GM19240 (cell line): Measurements from ENCODE around the gene ROR2.
A peak's percentile ranks its signal among the peaks of the same experiment; 100 is the strongest.

ENCODE experiments used
- DNase-seq: peaks from one replicate; pipeline ENCODE4 v3.0.0; 2011; ENCODE audit warnings: low spot score; ENCODE audit not compliant: insufficient read length

Gene ROR2

DNA sequence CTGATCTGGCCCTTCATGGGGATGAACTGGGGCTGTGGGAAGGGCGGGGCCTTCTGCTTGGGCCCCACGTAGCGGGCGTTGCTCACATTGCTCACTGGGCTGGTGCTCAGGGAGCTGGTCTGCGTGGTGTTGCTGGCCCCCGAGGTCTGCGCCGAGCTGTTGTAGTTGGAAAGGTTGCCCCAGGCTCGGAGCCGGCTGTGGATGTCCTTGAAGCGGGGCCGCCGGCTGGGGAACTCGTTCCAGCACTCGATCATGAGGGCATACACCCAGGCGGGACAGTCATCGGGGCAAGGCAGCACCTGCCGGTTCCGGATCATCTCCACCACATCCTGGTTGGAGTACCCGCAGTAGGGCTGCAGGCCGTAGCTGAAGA lies 226.0 kb downstream of the ROR2 start:
- DNase-seq: no peak

DNA sequence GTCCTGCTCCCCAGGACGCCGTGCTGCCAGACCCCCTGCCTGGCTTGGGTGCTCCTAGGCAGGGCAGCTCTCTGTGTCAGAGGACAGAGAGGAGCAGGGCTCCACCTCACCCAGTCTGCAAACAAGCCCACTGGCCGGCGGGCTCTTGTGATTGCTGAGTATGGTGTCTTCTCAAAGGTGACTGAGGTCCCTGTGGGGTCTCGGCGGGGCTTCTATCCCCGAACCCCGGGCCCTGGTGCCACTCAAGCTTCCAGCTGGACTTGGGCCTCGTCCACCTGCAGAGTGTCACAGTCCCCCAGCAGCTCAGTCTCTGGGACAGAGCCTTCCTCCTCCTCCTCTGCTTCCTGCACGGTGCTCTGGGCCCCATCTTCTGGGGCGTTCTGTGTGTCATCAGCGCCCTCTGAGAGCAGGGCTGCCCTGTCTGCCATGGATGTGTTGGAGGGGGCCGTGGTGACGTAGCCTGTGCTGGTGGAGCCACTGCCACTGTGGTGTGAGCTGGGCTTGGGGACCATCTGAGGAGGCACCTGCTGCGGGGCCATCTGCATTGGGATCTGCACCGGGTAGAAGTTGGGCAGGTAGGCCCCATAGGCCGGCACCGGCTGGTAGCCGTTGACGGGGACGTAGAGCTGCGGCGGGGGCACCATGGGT lies 226.5 kb downstream of the ROR2 start:
- no peak for DNase-seq

DNA sequence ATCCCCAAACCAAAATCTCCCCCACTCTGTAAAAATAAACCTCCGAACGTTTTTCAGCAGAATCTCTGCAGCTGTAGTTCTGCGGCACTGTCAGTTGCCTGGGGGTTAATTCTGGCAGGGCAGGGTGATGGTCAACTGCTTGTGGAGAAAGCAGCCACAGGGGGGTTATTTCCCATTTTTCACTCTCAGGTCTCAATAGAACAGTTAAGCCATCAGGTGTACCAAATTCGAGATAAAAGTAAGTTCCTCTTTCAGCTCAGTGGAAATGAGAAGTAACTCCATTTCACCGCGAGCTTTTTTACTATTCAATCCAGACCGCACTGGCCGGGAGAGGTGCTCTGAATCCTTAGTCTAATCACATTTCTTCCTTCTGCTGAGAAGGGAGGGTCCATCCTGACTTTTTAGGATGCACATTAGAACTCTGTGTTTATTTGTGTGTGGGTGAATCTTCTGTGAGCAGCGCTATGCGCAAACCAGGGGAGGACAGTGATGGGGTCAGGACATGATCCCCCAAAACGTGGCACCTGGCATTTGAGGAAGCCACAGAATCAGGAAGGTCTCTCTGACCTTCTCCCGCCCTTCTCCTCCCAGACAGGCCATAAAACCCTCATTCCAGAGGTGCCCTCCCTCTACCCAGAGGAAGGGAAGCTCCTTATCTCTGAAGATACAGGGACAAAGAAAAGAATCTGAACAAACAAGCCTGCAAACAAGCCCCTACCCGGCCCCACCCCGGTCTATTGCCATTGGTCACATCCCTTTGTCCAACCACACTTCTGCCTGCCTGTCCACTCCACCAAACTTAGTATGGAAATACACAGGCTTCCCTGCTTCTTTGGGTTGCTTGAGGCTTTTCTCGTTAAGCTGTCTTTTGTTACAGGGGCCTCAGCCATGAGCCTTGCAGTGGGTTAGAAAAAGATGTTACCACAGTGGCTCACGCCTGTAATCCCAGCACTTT lies 229.0 kb downstream of the ROR2 start:
- DNase-seq: peak; percentile 48

DNA sequence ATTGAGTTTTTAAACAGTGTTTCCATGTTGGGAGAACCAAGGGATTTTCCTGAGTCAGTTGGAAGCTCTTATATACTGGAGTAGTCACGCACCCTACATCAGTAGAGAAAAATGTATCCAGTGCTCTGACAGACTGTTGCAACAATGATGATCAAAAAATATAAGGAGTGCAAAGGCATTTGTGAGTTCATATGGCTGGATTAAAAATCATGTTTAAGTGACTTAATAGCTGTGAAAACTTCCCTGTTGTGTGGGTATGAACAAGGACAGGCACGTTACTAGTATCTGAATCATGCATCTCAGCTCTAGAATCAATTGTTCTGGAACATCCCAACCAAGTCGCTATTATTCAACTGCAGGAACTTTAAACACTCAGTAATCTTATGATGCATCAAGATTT lies 229.7 kb downstream of the ROR2 start:
- no peak for DNase-seq

DNA sequence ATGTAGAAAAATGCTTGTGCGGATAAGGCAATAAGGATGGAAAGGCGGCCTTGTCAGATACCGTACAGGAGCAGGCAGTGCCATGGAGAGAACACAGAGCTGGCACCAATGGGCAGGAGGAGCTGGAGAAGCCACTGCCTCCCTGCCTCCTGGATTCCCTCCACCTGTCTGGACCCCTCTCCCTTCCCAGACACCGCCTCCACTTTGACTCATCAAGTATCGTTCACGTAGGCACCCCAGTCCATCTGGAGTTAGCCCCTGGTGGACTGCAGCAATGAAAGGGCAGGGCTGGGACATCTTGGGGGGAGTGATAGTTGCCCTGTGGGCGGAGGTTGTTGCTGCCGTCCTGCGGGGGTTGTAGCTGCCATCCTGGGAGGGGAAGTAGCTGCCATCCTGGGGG lies 232.0 kb downstream of the ROR2 start:
- no peak for DNase-seq

DNA sequence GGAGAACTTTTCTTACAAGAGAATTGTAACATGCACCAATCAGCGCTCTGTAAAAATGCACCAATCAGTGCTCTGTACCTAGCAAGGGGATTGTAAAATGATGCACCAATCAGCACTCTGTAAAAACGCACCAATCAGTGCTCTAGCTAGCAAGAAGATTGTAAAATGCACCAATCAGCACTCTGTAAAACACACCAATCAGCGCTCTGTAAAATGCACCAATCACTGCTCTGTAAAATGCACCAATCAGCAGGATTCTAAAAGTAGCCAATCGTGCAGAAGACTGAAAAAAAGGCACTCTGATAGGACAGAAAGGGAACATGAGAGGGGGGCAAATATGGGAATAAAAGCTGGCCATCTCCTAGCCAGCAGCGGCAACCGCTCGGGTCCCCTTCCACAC lies 233.2 kb downstream of the ROR2 start:
- DNase-seq: no peak

DNA sequence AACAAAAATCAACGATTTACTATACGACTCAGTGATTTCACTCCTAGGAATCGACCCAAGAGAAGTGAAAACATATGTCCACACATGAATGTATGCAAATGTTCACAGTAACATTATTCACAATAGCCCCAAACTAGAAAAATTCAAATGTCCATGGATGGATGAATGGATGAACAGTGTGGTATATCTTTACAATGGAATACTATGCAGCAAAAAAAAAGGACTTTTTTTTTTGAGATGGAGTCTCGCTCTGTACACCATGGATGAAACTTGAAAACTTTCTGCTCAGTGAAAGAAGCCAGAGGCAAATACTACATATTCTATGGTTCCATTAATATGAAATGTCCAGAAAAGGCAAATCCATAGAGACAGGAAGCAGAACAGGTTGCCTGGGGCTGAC lies 233.8 kb downstream of the ROR2 start:
- DNase-seq: no peak

DNA sequence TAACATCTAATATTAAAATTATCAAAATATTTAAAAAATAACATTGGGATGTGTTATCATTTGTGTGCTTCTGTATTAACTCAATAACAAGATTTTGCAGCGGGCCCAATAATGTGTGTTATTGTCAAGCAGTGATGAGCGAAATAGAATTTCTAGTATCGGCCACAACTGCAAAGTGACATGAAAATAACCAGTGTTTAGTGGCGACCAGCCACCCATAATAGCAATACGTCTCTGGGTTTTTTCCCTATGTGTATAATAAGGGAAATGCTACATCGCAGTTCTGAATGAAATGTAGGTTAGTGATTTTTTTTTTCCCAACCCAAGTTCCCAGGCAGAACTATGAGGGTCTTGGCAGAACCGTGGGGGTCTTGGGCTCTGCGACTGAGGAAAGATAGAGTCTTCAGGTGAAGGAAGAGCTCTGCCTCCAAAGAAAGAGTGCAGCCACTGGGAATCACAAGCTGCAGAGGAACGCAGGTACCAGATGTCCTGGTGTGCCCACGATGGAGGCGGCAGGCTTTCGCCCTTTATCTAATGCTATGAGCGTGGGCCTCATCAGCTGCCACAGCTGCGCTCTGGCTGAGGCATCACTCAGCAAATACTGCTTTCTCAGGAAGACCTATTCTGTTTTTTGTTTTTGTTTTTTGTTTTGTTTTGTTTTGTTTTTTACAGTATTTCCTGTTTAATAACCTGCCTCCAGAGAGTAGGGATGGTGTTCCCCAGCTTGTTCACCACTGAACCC lies 235.0 kb downstream of the ROR2 start:
- no peak for DNase-seq

DNA sequence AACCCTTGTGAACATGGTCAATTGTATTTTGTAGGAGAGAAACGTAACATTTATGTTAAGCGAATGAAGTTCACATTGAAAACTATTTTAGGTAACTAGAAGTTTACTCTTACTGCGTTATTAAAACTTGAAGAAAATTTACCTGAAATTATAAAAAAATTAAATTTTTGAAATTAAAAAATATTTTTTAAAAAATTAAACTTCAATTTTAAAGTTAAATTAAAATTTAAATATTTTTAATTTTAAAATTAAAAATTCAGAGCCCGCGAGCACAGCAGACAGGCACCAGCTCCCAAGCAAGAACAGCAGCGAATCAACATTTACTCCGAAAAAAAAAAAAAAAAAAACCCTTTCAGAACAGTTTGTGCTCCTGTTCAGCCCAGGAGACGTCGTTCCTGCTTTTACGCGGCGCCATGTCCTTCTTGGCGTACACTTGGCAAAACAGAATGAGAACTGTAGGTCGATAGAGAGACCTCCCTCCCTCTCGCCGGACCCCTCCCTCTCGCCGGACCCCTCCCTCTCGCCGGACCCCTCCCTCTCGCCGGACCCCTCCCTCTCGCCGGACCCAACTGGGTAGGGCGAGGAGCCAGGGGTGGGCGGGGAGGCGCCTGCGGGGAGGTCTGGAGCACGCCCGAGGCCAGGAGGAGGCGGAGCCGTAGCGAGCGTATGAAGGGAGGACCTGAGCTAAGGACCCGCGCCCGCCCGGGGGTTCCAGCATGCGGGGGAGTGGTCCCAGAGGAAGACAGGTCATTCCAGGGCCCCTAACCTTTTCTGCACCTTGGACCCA lies 235.8 kb downstream of the ROR2 start:
- no peak for DNase-seq

DNA sequence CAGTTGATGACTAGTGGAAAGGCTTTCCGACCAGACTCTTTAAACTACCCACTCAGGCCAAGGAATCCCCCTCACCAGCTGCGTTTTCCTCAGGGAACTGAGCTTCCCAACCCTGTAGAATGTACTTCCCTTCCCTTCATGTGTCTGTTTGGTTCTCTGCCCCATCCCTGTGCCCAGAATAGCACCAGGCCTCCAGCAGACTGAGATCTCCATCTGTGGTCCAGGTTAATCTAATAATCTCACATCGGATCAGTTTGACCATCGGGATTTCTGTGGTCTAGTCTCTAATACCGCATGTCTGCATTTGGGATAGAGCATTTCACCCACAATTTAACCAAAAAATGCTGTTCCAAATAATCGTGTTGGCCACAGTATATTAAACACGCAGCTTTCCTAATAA lies 237.2 kb downstream of the ROR2 start:
- DNase-seq: no peak

DNA sequence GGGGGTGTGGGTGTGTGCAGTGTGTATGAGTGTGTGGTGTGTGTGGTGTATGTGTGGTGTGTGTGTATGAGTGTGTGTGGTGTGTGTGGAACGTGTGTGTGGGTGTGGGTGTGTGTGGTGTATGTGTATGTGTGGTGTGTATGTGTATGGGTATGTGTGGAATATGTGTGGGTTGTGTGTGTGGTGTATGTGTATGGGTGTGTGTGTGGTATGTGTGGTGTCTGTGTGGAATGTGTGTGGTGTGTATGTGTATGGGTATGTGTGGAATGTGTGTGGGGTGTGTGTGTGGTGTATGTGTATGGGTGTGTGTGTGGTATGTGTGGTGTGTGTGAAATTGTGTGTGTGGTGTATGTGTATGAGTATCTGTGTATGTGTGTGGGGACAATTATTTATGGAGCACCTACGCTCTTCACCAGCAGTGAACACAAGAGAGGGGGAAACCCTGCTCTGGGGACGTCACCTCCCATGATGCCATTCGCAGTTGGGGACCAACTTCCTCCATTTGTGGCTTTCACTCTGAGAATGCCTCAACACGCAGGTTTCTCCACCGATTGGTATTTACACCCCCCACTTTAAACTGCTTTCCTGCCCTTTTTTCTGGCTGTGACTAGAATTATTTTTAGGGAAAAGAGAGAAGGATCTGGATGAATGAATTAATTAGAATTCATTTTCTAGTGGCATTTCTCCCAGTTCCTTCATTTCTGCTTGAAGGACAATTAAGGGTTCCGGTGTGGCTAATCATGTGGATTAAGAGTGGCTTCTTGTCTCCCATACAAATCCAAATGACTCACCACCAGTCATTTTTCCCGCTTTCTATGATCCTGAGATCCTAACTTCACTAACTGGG lies 238.1 kb downstream of the ROR2 start:
- DNase-seq: peak; percentile 92

DNA sequence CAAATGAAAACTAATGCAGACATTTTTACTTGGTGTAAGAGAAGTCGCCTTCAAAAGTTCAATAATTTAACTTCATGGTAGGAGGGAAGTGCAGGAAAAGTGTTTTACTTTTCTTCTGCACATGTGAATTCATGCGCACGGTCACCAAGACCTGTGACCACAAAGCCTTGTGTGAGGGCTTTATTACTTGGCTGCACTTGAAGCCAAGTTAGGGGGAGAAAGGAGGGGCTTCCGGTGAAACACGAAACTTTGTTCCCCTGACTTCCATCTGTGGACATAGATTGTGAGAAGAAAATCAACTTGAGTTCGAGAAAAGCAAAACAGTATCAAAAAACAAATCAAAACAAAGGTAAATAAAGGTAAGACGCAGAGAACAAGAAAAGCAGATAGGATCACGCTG lies 239.9 kb downstream of the ROR2 start:
- no peak for DNase-seq

DNA sequence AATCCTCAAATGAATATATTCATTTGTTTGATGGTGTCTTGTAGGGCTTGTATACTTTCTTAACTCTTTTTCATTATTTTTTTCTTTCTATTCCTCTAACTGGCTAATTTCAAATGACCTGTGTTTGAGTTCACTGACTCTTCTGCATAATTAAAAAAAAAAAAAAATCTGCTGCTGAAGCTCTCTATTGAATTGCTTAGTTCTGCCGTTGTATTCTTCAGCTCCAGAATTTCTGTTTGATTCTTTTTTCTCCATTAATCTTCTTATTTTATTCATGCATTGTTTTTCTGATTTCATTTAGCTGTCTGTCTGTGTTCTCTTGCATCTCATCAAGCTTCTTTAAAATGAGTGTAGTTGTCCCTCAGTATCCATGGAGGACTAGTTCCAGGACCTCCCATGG lies 244.6 kb downstream of the ROR2 start:
- DNase-seq: no peak

DNA sequence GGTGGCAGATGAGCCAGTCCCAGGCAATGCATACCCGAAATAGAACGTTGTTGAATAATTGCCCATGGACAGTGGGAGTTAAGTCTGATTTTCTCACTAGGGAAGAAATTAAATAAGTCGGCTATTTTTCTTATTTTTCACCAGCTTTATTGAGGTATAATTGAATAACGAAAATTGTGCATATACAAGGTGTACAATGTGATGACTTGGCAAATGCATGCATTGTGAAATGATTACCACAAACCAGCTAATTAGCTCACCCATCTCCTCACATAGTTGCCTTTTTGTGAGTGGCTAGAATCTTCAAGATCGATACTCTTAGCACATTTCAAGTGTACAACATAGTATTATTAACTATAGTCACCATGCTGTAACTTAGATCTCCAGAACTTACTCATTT lies 249.6 kb downstream of the ROR2 start:
- no peak for DNase-seq

DNA sequence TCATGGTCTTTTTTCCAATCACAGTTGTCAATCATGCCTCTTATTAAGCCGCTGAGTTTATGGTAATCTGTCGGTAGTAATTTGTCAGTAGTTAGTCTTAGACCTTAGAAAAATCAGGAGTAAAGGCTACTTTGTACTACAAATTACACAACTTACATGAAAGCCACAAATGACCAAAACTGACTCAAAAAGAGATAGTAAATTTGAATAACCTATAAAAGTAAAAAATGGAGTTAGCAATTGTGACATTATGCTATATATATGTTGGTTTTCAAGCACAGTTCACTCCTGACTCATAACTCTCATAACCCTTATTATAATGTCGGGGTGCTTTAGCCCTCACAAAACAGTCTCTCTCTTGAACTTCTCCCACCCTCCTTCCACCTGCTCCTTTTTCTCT lies 251.8 kb downstream of the ROR2 start:
- DNase-seq: no peak

DNA sequence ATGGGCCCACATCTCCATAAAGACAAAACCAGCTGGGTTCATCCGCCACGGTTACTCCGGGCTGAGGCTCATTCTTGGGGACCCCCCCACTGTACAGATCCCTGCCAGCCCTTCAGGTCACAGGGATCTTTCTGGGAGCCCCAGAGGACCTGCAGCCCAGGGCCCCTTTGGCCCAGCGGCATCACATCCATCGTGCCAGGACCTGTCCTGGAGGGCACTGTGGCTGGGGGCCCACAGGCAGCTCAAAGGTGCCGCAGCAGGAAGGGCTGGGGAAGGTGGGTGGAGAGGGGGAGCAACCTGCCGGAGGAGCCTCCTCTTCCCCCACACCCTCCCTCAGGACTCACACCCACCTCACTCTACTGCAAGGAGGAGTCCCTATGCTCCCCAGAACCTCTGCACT lies 252.8 kb downstream of the ROR2 start:
- no peak for DNase-seq

DNA sequence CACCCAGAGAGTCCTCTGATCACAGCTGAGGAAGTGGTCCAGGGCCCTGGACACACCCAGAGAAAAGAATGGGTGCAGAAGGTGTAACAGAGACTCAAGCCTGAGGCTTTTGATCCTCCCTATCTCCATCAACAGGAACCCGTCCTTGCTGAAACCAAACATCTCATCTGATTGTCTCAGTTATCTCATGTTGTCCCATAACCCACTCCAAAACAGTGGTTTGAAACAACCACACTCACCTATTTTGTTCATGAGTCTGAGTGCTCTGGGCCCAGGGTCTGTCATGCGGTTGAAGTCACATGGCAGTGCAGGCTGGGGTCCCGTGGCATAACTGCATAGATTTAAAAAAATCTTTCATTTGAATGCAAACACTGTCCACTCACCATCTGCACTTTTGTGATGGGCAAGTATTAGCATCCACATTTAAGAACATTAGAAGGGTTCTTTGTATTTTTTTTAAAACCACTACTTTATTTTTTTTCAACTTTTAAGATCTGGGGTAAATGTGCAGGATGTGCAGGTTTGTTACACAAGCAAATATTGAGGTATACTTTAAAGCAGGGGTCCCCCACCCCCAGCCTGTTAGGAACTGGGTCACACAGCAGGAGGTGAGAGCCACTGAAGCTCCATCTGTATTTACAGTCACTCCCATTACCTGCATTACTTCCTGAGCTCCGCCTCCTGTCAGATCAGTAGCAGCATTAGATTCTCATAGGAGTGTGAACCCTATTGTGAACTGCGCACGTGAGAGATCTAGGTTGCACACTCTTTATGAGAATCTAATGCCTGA lies 255.8 kb downstream of the ROR2 start:
- no peak for DNase-seq

DNA sequence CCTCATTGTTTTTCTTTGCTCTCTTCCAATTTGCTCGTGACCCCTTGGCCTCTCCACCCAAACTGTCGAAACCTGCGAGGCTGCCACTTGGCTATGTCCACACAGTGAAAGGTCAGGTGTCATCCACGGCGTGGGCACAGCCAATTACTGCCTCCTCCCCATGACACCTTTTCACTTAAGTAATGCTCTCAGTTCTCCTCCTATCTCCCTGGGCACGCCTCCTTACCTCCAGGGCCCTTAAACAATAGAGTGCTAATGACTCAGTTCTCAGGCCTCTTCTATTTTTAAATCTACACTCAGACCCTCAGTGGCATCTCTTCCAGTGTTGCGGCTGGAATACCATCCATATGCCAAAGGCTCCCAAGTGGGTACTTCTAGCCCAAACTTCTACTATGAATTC lies 256.8 kb downstream of the ROR2 start:
- DNase-seq: no peak

DNA sequence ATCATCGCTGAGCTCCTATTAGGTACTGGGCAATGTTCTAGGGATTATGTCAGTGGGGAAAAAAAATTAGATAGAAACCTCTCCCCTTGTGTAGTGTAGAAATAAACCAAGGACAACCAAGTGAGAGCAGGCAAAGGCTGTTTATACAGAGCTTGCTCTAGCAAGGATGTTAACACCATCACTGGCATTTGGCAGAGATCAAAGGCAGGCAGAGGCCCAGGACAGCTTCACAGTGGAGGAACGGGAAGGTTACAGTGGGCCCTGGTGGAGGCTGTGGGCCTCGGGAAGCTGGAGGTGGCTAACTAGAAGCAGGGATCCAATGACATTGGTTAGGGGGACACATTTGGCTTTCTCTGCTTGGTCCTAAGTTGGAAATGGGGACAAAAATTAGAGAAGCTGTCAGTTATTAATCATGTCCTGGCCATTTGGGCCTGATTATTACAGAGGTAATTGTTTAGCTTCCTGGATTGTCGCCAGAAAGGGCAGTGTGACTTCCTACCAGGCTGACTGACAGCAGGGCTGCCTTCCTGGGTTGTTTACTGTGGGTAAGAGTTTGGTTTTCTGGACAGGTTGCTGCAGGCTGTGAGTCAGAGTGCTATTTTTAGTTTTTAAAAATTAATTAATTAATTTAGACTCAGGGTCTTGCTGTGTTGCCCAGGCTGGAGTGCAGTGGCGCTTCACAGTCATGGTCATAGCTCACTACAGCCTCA lies 259.3 kb downstream of the ROR2 start:
- DNase-seq: no peak
